ENCODE data around the gene IL22RA2. TPM values are rescaled to one million over a fixed set of nuclear protein-coding genes. Genes with fewer than 3 reads are reported as not detected.

The IL22RA2 gene
- total and polyA plus RNA-seq, 2 of the 13 experiments (the other 11 are each of a cell fraction or from before 2014, with no cell fraction given), result not detected

- TF ChIP-seq CREB3 (CRISPR knock-in tag; IDR thresholded peaks at IDR 0.05) (0 out of 2 replicates have a peak, but pooled peaks have one; percentile 27), SSRP1 (CRISPR knock-in tag; IDR thresholded peaks at IDR 0.05) (0 out of 2 replicates have a peak, but pooled peaks have one; percentile 30), SALL1 (CRISPR knock-in tag; IDR thresholded peaks at IDR 0.05) (peak; percentile 12; the same call in 1 of the 2 replicates), ZFP62 (CRISPR knock-in tag; IDR thresholded peaks at IDR 0.05) (no peak), ZSCAN9 (CRISPR knock-in tag; IDR thresholded peaks at IDR 0.05; ENCODE audit: borderline replicate concordance) (no peak), ZBTB26 (CRISPR knock-in tag; IDR thresholded peaks at IDR 0.05; ENCODE audit: borderline replicate concordance) (no peak), ZBTB43 (CRISPR knock-in tag; conservative IDR thresholded peaks at IDR 0.05) (0 out of 2 replicates have a peak, but pooled peaks have one; percentile 40), MAFK (conservative IDR thresholded peaks at IDR 0.05 in 1 of 2, IDR thresholded peaks at IDR 0.05 in 1 of 2; ENCODE audit: low read length in 2 of 2) (0 out of 4 replicates have a peak, but pooled peaks of 1 of the 2 experiments have one; percentile 14), SAP130 (CRISPR knock-in tag; IDR thresholded peaks at IDR 0.05; ENCODE audit: low read depth) (peak; percentile 42), RNF219 (CRISPR knock-in tag; IDR thresholded peaks at IDR 0.05) (no peak), ZHX1 (CRISPR knock-in tag; IDR thresholded peaks at IDR 0.05; ENCODE audit: low read depth) (0 out of 2 replicates have a peak, but pooled peaks have one; percentile 12), ZSCAN29 (CRISPR knock-in tag; conservative IDR thresholded peaks at IDR 0.05) (no peak), KDM5B (CRISPR knock-in tag; IDR thresholded peaks at IDR 0.05; ENCODE audit: borderline replicate concordance) (no peak), KLF16 (CRISPR knock-in tag; IDR thresholded peaks at IDR 0.05) (no peak), RXRA (CRISPR knock-in tag; IDR thresholded peaks at IDR 0.05) (peak; percentile 17; the same call in 1 of the 2 replicates), ZMYM4 (CRISPR knock-in tag; IDR thresholded peaks at IDR 0.05) (0 out of 2 replicates have a peak, but pooled peaks have one; percentile 14), BCL6 (CRISPR knock-in tag; IDR thresholded peaks at IDR 0.05) (0 out of 2 replicates have a peak, but pooled peaks have one; percentile 16), ZNF17 (CRISPR knock-in tag; IDR thresholded peaks at IDR 0.05) (no peak), SYNCRIP (IDR thresholded peaks at IDR 0.05; ENCODE audit: insufficient read depth, low read depth, low read length) (no peak), IKZF5 (CRISPR knock-in tag; IDR thresholded peaks at IDR 0.05) (no peak)
Observed at GRCh38 chr6:137216875-137217553, 43.6 kb upstream of the IL22RA2 start (continued).

Data from HepG2 (cell line).